Stimulated activated CD4-positive, alpha-beta T cell treated with anti-CD3 and anti-CD28 coated beads, Interleukin-4, amount 100 ng/mL, for 48 hours (primary cell): Measurements from ENCODE around the gene GSTM4.
"Not testable (repeated sequence)": the region's sequence is repeated elsewhere in the genome, so short reads cannot be mapped to it uniquely, and the experiment has no call there.

Experiments
- DNase-seq, 2 donors: peaks; one replicate each; pipeline ENCODE4 v3.0.0-alpha.2; 2020; ENCODE audit warnings: low read depth in 2 of 2

Gene GSTM4

GRCh38 chr1:109704173-109704572 is 48.3 kb downstream of the GSTM4 start:
- no peak for DNase-seq

- no peak for DNase-seq
Measured at GRCh38 chr1:109705411-109705810, 49.5 kb downstream of the GSTM4 start.

GRCh38 chr1:109708949-109709348 is 53.0 kb downstream of the GSTM4 start:
- DNase-seq: not testable (repeated sequence)

- DNase-seq: not testable (repeated sequence)
Measured at GRCh38 chr1:109709822-109710221, 53.9 kb downstream of the GSTM4 start.
